Ovary (tissue), 3 donors: ENCODE measurements around the gene HIVEP3.

Source experiments
- EP300 ChIP-seq: sonication (generic); formaldehyde crosslinking; IDR thresholded peaks from one replicate; pipeline ENCODE4 v1.6.1; 2017; ENCODE audit warnings: antibody characterized with exemption
- POLR2A ChIP-seq: fragments of 450-650 bp; IDR thresholded peaks from one replicate; pipeline ENCODE4 v1.6.1; 2017; ENCODE audit warnings: antibody characterized with exemption, mild to moderate bottlenecking, moderate library complexity
- TF ChIP-seq, protein P1 (sequence below), 3 donors: fragments of 450-650 bp in 2 of 3; fragments of 200-600 bp in 1 of 3; IDR thresholded peaks; one replicate each; pipeline versions ENCODE4 v1.5.1 to v1.8.0; 2016 to 2022; ENCODE audit warnings: antibody characterized with exemption in 3 of 3, mild to moderate bottlenecking in 1 of 3
- donor health status: DM: no; HTN: no; CAD: no.

- TF ChIP-seq, protein P1, sequence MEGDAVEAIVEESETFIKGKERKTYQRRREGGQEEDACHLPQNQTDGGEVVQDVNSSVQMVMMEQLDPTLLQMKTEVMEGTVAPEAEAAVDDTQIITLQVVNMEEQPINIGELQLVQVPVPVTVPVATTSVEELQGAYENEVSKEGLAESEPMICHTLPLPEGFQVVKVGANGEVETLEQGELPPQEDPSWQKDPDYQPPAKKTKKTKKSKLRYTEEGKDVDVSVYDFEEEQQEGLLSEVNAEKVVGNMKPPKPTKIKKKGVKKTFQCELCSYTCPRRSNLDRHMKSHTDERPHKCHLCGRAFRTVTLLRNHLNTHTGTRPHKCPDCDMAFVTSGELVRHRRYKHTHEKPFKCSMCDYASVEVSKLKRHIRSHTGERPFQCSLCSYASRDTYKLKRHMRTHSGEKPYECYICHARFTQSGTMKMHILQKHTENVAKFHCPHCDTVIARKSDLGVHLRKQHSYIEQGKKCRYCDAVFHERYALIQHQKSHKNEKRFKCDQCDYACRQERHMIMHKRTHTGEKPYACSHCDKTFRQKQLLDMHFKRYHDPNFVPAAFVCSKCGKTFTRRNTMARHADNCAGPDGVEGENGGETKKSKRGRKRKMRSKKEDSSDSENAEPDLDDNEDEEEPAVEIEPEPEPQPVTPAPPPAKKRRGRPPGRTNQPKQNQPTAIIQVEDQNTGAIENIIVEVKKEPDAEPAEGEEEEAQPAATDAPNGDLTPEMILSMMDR (IDR thresholded peaks at IDR 0.05) = no peak
- TF ChIP-seq POLR2A (no peak), EP300 (no peak)
Observed at GRCh38 chr1:41462680-41463004, 456.1 kb downstream of the HIVEP3 start.
